Keratinocyte (primary cell): ENCODE data around the gene ZNF337.

Experiments used
- EZH2 ChIP-seq: IDR thresholded peaks from one replicate; pipeline ENCODE4 v1.6.1; 2012; ENCODE audit warnings: inconsistent platforms, mild to moderate bottlenecking, low read length, moderate library complexity
- TF ChIP-seq, protein P1 (sequence below), 3 experiments: IDR thresholded peaks in 1 of 3; conservative IDR thresholded peaks in 1 of 3; optimal IDR thresholded peaks in 1 of 3; 2 replicates in 2 of 3; 3 replicates in 1 of 3; pipeline versions ENCODE3 to v1.5.1; 2011; ENCODE audit warnings: low read length in 3 of 3, mild to moderate bottlenecking in 3 of 3, moderate library complexity in 2 of 3, control low read depth in 1 of 3, inconsistent platforms in 1 of 3; ENCODE audit not compliant: insufficient read depth in 2 of 3; ENCODE audit errors: extremely low read depth in 1 of 3

DNA sequence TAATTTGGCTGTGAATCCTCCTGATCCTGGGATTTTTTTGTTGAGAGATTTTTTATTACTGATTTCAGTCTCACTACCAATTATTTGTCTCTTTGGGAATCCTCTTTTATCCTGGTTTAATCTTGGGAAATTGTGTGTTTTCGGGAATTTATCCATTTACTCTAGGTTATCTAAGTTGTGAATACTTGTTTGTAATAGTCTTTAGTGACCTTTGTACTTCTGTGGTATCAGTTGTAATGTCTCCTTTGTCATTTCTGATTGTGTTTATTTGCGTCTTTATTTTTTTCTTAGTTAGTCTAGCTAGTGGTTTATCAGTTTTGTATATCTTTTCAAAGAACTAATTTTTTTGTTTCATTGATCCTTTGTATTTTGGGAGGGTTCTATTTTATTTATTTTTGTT, 27.3 kb upstream of the ZNF337 start:
- TF ChIP-seq, protein P1, sequence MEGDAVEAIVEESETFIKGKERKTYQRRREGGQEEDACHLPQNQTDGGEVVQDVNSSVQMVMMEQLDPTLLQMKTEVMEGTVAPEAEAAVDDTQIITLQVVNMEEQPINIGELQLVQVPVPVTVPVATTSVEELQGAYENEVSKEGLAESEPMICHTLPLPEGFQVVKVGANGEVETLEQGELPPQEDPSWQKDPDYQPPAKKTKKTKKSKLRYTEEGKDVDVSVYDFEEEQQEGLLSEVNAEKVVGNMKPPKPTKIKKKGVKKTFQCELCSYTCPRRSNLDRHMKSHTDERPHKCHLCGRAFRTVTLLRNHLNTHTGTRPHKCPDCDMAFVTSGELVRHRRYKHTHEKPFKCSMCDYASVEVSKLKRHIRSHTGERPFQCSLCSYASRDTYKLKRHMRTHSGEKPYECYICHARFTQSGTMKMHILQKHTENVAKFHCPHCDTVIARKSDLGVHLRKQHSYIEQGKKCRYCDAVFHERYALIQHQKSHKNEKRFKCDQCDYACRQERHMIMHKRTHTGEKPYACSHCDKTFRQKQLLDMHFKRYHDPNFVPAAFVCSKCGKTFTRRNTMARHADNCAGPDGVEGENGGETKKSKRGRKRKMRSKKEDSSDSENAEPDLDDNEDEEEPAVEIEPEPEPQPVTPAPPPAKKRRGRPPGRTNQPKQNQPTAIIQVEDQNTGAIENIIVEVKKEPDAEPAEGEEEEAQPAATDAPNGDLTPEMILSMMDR (optimal IDR thresholded peaks at IDR 0.05 in 1 of 3, IDR thresholded peaks at IDR 0.05 in 1 of 3, conservative IDR thresholded peaks at IDR 0.05 in 1 of 3; ENCODE audit: extremely low read depth in 1 of 3, insufficient read depth in 2 of 3, low read length in 3 of 3): no peak
- no peak for TF ChIP-seq EZH2
